HG03378 (cell line): Measurements from ENCODE around the gene LRIT1.

Source experiments
- ATAC-seq: cut with Tn5 transposase; IDR thresholded peaks from one replicate; pipeline ENCODE4 v1.9.1; 2021; ENCODE audit warnings: mild to moderate bottlenecking, moderate library complexity; ENCODE audit not compliant: unreplicated experiment

LRIT1 gene

DNA sequence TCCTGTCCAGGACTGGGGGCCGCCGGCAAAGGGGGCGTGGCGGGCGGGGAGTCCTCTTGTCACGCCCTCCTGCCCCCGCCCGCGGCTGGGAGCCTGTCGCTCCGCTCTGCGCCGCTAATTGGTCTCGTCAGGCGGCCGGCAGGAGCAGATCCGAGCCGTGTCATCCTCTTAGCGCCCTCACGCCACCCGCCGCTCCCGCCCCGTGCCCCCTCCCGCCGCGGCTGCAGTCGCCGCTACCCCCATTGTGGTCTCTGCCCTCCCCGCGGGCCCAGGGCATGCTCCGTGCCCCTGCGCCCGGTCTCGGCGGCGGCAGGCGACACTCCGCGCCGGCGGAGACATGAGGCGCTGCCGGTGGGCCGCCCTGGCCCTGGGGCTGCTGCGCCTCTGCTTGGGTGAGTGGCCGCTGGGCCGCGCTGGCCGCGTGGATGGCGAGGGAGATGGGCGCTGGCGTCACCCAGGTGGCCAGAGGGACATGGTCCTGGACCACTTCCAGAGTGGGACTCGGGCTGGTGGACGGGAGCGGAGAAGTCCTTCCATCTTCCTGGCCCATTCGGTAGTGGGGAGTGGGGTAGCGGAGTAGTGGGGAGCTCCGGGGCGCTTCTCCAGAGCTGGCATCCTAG is 46.8 kb downstream of the LRIT1 start, which contains the start of gene CDHR1:
Gene CDHR1, plus strand, starts transcription at position 114 of the 620 bp plus-strand sequence. Its CDS starts 224 bp downstream, at position 338.
- peak; percentile 64 for ATAC-seq

DNA sequence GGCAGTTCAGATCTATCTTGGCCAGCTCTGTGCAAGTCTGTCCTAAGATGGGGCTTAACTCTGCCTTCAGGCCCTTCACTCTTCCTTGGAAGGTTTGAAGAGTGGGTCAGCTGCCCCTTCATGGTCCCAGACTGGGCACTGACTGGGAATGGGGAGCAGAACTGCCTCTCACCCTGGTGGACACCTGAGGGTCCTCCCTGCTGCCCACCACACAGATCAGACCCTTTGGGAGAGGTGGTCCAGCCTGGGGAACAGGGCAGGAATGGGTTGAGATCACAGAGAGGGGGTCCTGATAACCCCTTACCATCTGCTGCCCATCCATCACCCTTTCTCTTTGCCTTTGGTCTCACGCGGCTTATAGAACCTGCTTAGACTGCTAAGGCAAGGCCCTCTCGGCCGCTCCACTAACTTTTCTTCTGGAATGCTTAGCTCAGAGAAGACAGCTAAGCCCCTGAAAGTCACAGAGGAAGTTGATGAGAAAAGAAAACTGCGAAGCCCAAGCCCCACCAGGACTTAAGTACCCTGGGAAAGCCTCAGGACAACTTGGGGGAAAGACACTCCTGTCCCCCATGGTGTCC is 47.4 kb downstream of the LRIT1 start:
- ATAC-seq = peak; percentile 22

DNA sequence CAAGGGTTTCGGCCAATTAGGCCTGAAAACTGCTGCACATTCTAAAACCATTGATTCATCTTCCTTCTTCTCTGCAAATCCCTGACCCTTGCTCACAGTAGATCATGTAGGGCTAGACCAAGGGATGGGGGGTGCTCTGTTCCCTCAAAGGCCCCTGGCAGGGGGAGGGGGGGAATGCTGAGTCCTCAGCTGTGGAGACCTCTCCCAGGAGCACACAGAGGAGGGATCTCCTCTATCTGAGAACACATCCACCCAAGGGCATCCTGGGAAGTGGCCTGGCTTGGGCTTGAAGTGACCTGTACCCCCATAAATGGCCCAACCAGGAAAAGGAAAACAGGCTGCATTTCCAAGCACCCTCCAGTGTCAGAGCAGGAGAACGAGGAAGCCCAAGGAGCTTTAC is 48.0 kb downstream of the LRIT1 start:
- no peak for ATAC-seq

DNA sequence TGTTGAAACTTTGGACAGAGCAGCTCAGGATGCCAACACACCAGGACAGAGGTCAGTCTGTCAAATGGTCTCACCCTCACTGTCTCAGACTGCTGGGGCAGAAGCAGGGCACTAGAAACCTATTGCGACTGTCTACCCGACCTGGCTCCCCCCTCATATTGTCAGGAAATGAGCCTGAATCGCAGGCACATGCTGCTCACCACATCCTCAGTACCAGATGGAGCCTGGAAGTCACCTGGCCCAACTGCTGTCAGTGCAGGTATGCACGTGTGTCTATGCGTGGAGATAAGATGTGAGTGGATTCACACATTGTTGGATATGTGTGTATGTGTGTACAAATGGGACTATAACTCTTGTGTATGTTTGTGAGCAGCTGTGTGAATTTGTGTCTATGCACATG is 50.2 kb downstream of the LRIT1 start:
- no peak for ATAC-seq

DNA sequence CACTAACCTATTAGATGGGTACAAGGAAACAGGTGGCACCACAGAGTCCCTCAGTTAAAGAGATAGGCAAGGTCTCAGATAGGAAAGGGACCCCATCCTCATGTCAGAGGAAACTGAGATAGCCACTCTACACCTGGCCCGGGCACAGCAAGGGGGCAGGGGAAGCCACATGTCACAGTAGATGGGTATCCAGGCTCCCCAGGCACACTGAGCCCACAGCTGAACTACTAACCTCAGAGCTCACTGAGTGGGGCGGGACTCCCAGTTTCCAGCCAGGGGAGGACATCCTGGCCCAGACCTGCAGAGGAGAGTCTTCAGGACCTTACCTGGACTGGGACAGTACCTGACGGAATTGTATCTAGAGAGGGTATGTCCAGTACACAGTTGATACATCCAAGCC is 50.7 kb downstream of the LRIT1 start:
- no peak for ATAC-seq

DNA sequence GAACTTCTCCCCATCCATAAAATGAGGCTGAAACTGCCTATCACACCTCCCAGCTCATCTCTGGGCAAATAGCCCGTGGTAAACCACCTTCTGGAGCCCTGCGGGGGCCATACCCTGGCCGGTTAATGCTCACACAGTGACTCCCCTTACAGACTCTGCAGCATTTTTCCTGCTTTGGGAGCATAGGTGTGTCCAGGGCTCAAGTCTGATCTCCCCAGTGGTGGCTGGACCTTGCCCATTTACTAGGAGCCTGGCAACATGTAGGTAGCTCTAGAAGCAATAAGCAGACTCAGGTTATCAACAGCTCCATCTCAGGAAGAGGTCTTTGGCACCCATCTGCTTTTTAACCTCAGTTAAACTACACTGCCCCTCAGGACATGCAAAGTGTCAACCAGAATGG is 52.5 kb downstream of the LRIT1 start:
- ATAC-seq = no peak

DNA sequence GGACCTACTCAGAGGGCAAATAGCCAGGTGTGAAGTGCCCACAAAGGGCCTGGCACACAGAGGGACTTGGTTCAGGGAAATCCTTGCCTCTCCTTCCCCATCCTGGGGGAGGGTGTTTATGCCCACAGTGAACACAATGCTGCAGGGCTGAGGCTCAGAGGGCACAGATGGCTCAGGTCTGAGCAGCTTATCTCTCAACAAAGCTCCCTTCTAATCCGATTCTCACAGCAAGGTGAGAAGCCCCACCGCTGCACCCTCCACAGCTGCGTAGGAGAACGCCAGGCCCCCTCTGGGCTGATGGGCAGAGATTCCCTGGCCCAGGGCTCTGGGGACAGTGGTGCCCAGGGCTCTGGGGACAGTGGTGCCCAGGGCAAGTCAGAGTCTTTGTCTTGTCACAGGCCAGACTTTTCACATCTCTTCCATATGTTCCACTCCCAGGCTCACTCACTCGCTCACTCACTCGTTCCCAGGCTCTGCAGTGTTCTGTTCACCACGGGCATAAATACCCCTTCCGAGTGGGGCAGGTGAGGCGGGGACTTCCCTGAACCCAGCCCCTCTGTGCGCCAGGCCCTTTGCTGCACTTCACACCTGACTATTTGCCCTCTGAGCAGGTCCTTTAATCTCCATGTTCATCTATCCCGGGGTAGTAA is 55.7 kb downstream of the LRIT1 start:
- no peak for ATAC-seq

DNA sequence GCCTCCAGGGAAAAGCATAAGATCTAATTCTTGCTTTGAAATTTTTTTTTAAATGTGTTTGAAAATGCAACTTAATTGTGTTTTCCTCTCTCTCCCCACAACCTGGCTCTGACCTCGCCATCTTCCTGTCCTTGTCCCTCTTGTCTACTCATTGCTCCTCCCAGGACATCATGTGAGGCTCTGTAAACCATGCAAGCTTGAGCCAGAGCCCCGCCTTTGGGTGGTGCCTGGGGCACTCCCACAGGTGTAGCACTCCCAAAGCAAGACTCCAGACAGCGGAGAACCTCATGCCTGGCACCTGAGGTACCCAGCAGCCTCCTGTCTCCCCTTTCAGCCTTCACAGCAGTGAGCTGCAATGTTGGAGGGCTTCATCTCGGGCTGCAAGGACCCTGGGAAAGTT is 56.8 kb downstream of the LRIT1 start:
- no peak for ATAC-seq

DNA sequence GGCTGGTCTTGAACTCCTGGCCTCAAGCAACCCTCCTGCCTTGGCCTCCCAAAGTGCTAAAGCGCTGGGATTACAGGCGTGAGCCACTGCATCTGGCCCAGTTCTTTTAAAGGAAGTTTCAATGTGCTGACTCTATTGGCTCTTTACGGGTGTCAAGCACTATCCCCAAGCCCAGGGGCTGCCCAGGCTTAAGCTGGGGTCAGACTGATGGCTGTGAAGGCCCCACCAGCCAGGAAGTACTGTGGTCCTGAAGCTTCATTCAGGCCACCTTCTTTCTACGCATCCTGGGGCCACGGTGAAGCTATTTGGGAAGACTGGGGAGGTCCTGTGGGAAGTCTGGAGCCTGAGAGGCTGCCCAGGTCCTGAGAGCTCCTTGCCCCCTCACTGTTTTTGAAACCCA is 59.7 kb downstream of the LRIT1 start:
- ATAC-seq = no peak
